Ureter (tissue), 1 donor: ENCODE data around the gene SCD. TPM values are rescaled to one million over a fixed set of nuclear protein-coding genes. Genes with fewer than 3 reads are reported as not detected.
"Not testable (repeated sequence)": the region's sequence is repeated elsewhere in the genome, so short reads cannot be mapped to it uniquely, and the experiment has no call there.

Source experiments
- DNase-seq: peaks from one replicate; pipeline ENCODE4 v3.0.0-alpha.2; 2020; ENCODE audit warnings: low spot score
- total RNA-seq: library from RNA; stranded (reverse); gene quantifications from one replicate; pipeline ENCODE4 v1.2.4, GENCODE V29; 2023
- donor health status: DM: yes; HTN: yes; CAD: no.

Gene SCD
- 45.8 TPM for total RNA-seq

GRCh38 chr10:100346765-100347567 lies at the start of gene SCD:
Gene SCD, plus strand, starts transcription at chr10:100347233. Its CDS starts 272 bp downstream, at chr10:100347505.
- peak; percentile 85 for DNase-seq

GRCh38 chr10:100297242-100297641 lies 49.8 kb upstream of the SCD start:
- DNase-seq, result no peak

- not testable (repeated sequence) for DNase-seq
Measured at GRCh38 chr10:100301123-100301522, 45.9 kb upstream of the SCD start.

GRCh38 chr10:100303724-100304319 lies 43.2 kb upstream of the SCD start:
- DNase-seq, result no peak

- no peak for DNase-seq
Measured at GRCh38 chr10:100304414-100304813, 42.6 kb upstream of the SCD start.

GRCh38 chr10:100306861-100307260 lies 40.2 kb upstream of the SCD start:
- DNase-seq, result no peak

GRCh38 chr10:100307684-100308083 lies 39.3 kb upstream of the SCD start:
- DNase-seq, result no peak

GRCh38 chr10:100311298-100311697 lies 35.7 kb upstream of the SCD start:
- no peak for DNase-seq

- DNase-seq, result no peak
Measured at GRCh38 chr10:100315615-100316014, 31.4 kb upstream of the SCD start.

GRCh38 chr10:100318207-100318606 lies 28.8 kb upstream of the SCD start:
- DNase-seq, result no peak

- no peak for DNase-seq
Measured at GRCh38 chr10:100319707-100320402, 27.2 kb upstream of the SCD start.

GRCh38 chr10:100325158-100325557 lies 21.9 kb upstream of the SCD start:
- no peak for DNase-seq

- no peak for DNase-seq
Measured at GRCh38 chr10:100327007-100327717, 19.9 kb upstream of the SCD start.

GRCh38 chr10:100327718-100328009 lies 19.4 kb upstream of the SCD start:
- no peak for DNase-seq

GRCh38 chr10:100328198-100328597 lies 18.8 kb upstream of the SCD start:
- no peak for DNase-seq

- DNase-seq, result no peak
Measured at GRCh38 chr10:100330079-100330478, 17.0 kb upstream of the SCD start, which contains the start of gene PKD2L1. Gene PKD2L1, minus strand, starts transcription at chr10:100330228. Its CDS starts 125 bp downstream, at chr10:100330103.

GRCh38 chr10:100333106-100333505 lies 13.9 kb upstream of the SCD start:
- no peak for DNase-seq

- no peak for DNase-seq
Measured at GRCh38 chr10:100333661-100334440, 13.2 kb upstream of the SCD start.

- DNase-seq, result no peak
Measured at GRCh38 chr10:100334762-100335161, 12.3 kb upstream of the SCD start.

GRCh38 chr10:100338434-100339036 lies 8.5 kb upstream of the SCD start:
- peak; percentile 83 for DNase-seq

GRCh38 chr10:100339236-100339635 lies 7.8 kb upstream of the SCD start:
- no peak for DNase-seq
